Measurements from ENCODE around the gene OR7G2.
"Not testable (repeated sequence)": the region's sequence is repeated elsewhere in the genome, so short reads cannot be mapped to it uniquely, and the experiment has no call there.

OR7G2 gene

GRCh38 chr19:9058905-9059667, 48.2 kb downstream of the OR7G2 start:
- TF ChIP-seq CTCF (IDR thresholded peaks at IDR 0.05) (no peak), ZFX (IDR thresholded peaks at IDR 0.05; ENCODE audit: borderline replicate concordance) (no peak)
- H3K27ac ChIP-seq = no peak overlapping the region

GRCh38 chr19:9057505-9058258, 49.6 kb downstream of the OR7G2 start:
- TF ChIP-seq CTCF (IDR thresholded peaks at IDR 0.05) = no peak
- no peak for TF ChIP-seq ZFX (IDR thresholded peaks at IDR 0.05; ENCODE audit: borderline replicate concordance)
- H3K27ac ChIP-seq = no peak overlapping the region

- H3K27ac ChIP-seq = not testable (repeated sequence)
Measured at GRCh38 chr19:9056131-9056530, 51.1 kb downstream of the OR7G2 start.

- TF ChIP-seq CTCF (IDR thresholded peaks at IDR 0.05) (no peak), ZFX (IDR thresholded peaks at IDR 0.05; ENCODE audit: borderline replicate concordance) (no peak)
- H3K27ac ChIP-seq = no peak overlapping the region
Measured at GRCh38 chr19:9054765-9055164, 52.5 kb downstream of the OR7G2 start.

GRCh38 chr19:9054207-9054606, 53.1 kb downstream of the OR7G2 start:
- H3K27ac ChIP-seq = no peak overlapping the region
- TF ChIP-seq CTCF (IDR thresholded peaks at IDR 0.05) = no peak

GRCh38 chr19:9053674-9054073, 53.6 kb downstream of the OR7G2 start:
- H3K27ac ChIP-seq = not testable (repeated sequence)

GRCh38 chr19:9052894-9053293, 54.4 kb downstream of the OR7G2 start:
- no peak for TF ChIP-seq CTCF (IDR thresholded peaks at IDR 0.05)
- TF ChIP-seq ZFX (IDR thresholded peaks at IDR 0.05; ENCODE audit: borderline replicate concordance) = no peak
- H3K27ac ChIP-seq = no peak overlapping the region
